SH-SY5Y (cell line): ENCODE results near the gene SLC18A3.

Source experiments
- GATA2 ChIP-seq: IDR thresholded peaks from 2 replicates; pipeline ENCODE4 v1.6.1; 2011; ENCODE audit warnings: mild to moderate bottlenecking, low read depth, low read length
- GATA3 ChIP-seq: IDR thresholded peaks from 2 replicates; pipeline ENCODE4 v1.6.1; 2011; ENCODE audit warnings: low read depth, mild to moderate bottlenecking, low read length, moderate library complexity

- no peak for TF ChIP-seq GATA3
- TF ChIP-seq GATA2: no peak; the same call in 1 of the 2 replicates
These were observed 7.3 kb downstream of the SLC18A3 start for GRCh38 chr10:49617121-49618020.
